T-helper 1 cell treated with Interleukin-12 subunit alpha and Interleukin-12 subunit beta and Interleukin-4 antibody, amounts not matched to agents 30 ng/mL and 1 ng/mL, for 36 hours (primary cell): ENCODE measurements around the gene EHD4. TPM values are rescaled to one million over a fixed set of nuclear protein-coding genes. Genes with fewer than 3 reads are reported as not detected.

Experiments used
- intact Hi-C: fragments of 100-400 bp; cut with micrococcal nuclease; formaldehyde crosslinking; loops from one replicate; pipeline ENCODE4 v1.15.1; 2024
- total RNA-seq: library from RNA; stranded (reverse); gene quantifications from 2 replicates; pipeline ENCODE4 v1.2.3, GENCODE V29; 2022

Gene EHD4
- total RNA-seq, 1 donor from 2014 or later, result 36.8 TPM

- intact Hi-C loops, result no loop called here
These were observed 11.3 kb downstream of the EHD4 start for GRCh38 chr15:41961001-41961518.

GRCh38 chr15:41958002-41958420 lies 14.3 kb downstream of the EHD4 start:
- intact Hi-C loops, result no loop called here

DNA sequence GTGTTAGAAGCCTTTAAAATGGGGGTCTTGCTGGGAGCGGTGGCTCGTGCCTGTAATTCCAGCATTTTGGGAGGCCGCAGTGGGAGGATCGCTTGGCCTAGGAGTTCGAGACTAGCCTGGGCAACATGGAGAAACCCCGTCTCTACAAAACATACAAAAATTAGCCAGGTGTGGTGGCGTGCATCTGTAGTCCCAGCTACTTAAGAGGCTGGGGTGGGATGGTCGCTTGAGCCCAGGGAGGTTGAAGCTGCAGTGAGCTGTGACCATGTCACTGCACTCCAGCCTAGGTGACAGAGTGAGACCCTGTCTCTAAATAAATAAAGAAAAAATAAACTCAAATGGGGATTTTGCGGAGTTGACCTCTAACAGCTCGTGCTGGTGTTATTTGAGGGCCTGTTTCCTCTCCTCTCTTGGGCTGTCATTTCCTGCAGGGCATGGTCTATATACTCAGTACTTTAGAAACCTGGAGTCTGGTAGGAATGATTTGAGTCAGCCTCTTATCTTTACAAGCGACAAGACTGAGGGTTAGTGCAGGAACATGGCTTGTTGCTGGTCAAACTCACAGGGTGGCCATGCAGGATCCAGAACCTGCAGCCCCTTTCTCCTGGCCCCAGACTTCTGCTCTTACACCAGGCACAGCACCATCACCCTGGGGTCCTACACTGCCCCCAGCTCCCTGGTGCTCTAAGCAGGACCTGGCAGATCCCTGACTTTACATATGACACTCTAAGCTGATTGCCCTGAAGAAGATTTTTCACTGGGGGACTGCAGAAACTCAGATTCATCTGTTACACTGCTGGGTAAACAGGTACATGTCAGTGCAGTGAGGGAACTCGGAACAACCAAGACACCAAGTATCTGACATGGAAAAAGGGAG lies 15.1 kb downstream of the EHD4 start:
- intact Hi-C loops, result loop anchor here (2.0 kb wide), 1 partner anchor 14 kb away; no protein-coding TSS in a partner anchor

DNA sequence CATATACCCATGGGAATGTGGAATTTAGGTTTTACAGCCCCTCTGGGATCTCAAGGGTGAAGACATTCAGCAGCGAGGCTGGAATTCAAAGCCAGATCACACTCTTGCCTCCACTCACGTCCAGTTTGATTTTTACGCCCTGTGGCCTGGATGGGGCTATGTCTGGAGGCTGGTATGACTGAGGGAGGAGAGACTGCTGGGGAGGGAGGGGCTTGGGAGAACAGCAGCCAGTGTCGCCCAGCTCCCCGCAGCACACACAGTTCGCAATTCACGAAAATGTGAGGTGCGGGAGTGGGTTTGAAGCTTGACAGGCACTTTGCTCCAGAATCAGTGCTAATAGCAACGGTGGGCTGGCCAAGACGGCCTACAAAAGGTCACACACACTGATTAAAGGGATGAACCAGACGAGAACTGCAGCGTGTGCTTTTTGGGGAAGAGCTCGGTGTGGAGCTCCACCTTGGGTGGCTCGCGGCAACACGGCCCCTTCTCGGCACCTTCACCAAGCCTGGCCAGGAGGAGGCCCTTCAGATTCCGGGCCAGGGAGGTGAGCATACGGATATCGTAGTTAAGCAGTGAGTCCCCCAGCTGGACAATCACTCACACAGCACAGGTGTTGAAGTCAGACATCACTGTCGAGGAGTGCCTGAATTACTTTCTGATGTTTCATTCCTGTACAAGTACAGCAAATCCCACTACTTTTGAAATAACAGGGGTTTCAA lies 16.4 kb downstream of the EHD4 start:
- intact Hi-C loops, result loop anchor here (2.0 kb wide), 1 partner anchor 15 kb away; no protein-coding TSS in a partner anchor

GRCh38 chr15:41955100-41955499 lies 17.3 kb downstream of the EHD4 start:
- intact Hi-C loops, result no loop called here

DNA sequence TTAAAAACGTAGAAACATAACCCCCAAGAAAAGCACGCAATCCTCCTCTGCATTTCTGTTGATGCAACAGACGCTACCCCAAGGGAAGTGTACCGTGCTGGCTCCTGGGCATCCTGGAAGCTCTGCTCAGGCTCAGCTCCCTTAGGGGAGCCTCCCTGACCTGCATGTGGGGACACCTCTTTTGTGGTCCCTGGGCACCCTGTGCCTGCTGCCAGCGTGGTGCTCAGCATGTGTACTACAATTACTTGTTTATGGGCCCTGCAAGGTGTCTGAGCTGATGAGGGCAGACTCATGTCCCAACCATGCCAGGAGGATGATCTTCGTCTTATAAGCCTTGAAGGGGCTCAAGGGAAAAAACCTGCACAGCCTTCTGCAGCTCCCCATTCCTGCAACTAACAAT lies 18.3 kb downstream of the EHD4 start:
- intact Hi-C loops, result no loop called here

GRCh38 chr15:41952013-41952563 lies 20.3 kb downstream of the EHD4 start:
- intact Hi-C loops, result no loop called here

DNA sequence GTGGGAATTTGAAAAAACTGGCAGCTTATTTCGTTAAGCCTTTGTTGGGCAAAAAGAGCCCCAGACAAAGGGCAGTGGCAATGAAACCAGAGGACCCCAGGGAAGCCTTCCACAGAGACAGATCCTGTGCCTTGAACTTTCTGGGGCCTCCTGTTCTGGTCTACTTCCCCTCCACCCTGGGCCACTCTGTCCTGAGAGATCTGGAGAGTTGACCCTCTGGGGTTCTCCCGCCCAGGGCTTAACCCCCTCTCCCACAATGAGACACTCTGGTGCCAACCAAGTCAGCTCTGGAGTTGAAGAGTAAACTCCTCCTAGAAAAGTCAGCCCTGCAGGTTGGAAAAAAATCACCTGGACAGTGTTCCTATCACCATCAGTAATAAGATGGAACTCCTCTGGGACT lies 20.8 kb downstream of the EHD4 start:
- intact Hi-C loops, result no loop called here

GRCh38 chr15:41950489-41950888 lies 21.9 kb downstream of the EHD4 start:
- intact Hi-C loops, result no loop called here

GRCh38 chr15:41950127-41950483 lies 22.3 kb downstream of the EHD4 start:
- intact Hi-C loops, result no loop called here

- intact Hi-C loops, result no loop called here
These were observed 22.8 kb downstream of the EHD4 start for GRCh38 chr15:41949401-41950126.

- intact Hi-C loops, result no loop called here
These were observed 23.9 kb downstream of the EHD4 start for GRCh38 chr15:41948490-41948889.

- intact Hi-C loops, result no loop called here
These were observed 25.4 kb downstream of the EHD4 start for GRCh38 chr15:41946970-41947369.

GRCh38 chr15:41945731-41946130 lies 26.6 kb downstream of the EHD4 start:
- intact Hi-C loops, result no loop called here

DNA sequence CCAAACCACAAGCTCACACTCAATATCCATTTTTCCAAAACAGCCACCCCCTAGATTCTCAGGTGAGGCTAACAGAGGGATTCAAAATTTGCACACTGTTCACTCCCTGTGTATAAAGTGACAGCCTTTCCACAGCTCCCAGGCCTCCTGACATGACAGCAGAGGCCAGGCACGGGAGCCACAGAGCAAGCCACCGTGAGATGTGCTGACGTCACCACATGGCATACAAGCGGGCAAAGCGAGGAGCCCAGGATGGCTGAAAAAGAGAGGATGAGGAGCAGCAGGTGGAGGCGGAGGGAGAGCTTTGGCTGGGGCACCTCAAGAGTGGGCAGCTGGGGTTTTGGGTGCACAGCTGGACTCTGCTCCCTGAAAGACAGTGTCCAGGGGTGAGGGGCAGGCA lies 27.1 kb downstream of the EHD4 start:
- intact Hi-C loops, result no loop called here

- intact Hi-C loops, result no loop called here
These were observed 27.9 kb downstream of the EHD4 start for GRCh38 chr15:41944313-41944940.

DNA sequence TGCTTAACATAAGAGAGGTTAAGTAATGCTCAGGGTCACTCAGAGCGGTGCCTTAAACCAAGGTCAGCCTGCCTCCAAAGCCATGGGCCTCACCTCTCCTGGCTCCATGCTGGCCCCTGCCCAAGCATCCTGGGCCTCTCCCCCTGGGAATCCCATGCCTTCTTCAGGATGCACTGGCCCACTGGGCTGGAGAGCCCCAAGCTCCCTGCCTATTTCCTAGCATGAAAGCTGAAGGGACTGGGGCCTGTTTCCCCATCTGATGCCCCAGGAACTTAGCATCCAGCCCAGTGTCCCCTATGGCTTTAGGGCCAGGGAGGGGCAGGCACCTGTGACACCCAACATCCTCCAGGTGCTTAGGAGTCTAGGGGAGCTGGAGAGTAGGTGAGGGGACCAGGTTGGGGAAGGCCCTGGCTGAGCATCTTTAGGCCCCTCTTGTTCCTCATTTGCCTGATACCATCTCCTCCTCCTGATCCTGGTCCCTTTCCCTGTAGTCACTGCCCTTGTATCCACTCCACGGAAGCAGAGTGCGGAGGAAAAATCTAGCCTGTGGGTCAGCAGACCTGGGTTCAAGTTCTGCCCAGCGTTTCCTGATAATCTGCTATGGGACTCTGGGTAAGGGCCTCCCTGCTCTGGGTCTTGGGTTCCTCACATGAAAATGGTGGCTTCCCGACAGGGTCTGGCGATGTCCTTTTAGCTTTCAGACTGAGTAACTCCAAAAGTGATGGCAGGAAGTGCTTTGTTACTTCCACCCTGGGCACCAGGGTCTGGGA lies 28.6 kb downstream of the EHD4 start:
- intact Hi-C loops, result no loop called here

- intact Hi-C loops, result no loop called here
These were observed 29.5 kb downstream of the EHD4 start for GRCh38 chr15:41942886-41943285.

GRCh38 chr15:41941644-41942415 lies 30.5 kb downstream of the EHD4 start:
- intact Hi-C loops, result no loop called here
